ENCODE data around the gene ZBTB46.
"Not testable (repeated sequence)": the region's sequence is repeated elsewhere in the genome, so short reads cannot be mapped to it uniquely, and the experiment has no call there.

The ZBTB46 gene

DNA sequence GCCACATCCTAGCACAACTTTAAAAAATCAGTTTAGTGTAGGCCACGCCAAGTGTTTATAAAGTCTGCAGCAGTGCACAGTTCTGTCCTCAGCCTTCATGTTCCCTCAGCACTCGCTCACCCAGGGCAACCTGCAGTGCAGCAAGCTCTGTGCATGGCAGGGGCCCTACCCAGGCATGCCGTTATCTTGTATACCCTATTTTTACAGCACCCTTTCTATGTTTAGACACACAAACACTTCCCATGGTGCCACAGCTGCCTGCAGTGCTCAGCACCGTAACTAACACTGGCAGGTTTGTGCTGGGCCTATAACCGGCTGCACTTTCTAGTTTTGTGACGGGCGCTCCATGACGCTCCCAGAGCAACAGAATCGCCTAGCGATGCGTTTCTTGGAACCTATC is 43.8 kb downstream of the ZBTB46 start:
- DNase-seq (ENCODE audit: low read depth): no peak

DNA sequence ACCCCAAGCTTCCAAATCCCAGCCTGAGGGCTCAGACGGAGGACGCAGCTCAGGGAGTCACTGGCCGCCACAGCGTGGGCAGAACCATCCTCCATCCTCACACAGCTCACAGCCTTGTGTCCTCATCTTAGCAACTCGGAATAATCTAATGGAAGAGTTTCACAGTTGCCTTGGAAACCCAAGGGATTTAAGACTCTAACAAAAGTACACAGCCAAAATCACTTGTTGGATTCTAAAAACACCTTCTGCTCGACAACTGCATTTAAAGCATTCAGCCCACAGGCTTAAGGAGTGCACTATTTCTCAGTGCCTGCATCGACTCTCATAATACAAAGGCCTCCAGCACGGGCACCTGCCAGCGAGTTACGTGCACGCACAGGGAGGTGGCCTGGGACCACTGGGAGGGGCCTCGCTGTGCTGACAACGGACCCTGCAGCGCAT is 45.4 kb downstream of the ZBTB46 start:
- no peak for DNase-seq (ENCODE audit: low read depth)

DNA sequence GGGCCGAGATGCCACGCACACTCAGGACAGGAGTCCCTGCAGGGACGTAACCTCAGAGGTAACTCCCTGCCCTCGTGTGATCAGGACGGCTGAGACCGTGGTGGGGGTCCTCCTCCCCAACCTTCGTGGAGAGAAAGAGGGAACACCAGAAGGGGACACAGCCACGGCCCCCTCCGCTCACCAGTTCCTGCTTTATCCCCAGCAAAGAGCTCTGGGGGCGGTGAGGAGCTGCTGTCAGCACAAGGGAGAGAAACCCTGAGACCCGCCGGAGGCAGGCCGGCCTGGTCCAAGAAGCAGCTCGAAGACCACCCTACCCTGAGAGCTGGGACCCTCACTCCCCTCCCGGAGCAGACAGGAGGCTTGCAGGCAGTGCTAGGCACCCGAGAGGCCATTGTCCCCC is 47.1 kb downstream of the ZBTB46 start:
- DNase-seq (ENCODE audit: low read depth): no peak

DNA sequence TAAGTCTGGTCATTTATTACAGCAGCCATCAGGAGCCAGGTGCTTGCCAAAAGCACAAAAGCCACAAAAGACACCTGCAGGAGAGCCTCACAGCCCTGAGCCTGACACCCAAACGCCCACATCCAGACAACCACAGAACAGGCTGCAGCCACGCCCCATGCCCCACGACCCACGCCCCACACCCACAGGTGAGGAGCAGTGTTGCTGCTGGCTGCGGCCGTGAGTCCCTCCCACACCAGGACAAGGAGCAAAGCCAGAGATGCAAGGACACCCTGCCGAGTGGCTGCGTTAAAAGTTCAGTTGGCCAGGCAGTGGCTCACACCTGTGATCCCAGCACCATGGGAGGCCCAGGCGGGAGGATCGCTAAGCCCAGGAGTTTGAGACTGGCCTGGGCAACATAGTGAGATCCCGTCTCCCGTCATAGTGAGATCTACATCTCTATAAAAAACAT is 48.5 kb downstream of the ZBTB46 start:
- DNase-seq (ENCODE audit: low read depth): no peak

- no peak for DNase-seq (ENCODE audit: low read depth)
Observed at GRCh38 chr20:63782051-63782471, 49.0 kb downstream of the ZBTB46 start.

GRCh38 chr20:63781181-63781580 is 49.9 kb downstream of the ZBTB46 start:
- DNase-seq (ENCODE audit: low read depth): no peak

DNA sequence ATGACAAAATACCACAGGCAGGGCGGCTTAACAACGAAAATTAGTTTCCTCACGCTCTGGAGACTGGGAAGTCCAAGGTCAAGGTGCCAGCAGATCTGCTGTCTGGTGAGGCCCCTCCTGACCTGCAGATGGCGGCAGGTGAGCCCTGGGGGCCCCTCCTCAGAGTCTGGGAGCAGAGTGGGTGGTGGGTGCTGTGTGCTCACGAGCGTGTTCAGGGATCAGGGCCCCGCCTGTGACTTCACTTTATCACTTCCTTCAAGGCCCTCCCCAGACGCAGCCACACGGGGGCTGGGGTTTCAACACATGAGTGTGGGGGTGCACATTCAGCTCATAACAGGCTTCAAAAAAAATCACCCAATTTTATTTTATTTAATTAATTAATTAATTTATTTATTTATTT is 52.2 kb downstream of the ZBTB46 start:
- DNase-seq (ENCODE audit: low read depth): no peak

GRCh38 chr20:63778034-63778752 is 52.9 kb downstream of the ZBTB46 start:
- no peak for DNase-seq (ENCODE audit: low read depth)

- DNase-seq (ENCODE audit: low read depth): no peak
Observed at GRCh38 chr20:63777614-63778013, 53.5 kb downstream of the ZBTB46 start.

GRCh38 chr20:63776875-63777274 is 54.2 kb downstream of the ZBTB46 start:
- not testable (repeated sequence) for DNase-seq (ENCODE audit: low read depth)

DNA sequence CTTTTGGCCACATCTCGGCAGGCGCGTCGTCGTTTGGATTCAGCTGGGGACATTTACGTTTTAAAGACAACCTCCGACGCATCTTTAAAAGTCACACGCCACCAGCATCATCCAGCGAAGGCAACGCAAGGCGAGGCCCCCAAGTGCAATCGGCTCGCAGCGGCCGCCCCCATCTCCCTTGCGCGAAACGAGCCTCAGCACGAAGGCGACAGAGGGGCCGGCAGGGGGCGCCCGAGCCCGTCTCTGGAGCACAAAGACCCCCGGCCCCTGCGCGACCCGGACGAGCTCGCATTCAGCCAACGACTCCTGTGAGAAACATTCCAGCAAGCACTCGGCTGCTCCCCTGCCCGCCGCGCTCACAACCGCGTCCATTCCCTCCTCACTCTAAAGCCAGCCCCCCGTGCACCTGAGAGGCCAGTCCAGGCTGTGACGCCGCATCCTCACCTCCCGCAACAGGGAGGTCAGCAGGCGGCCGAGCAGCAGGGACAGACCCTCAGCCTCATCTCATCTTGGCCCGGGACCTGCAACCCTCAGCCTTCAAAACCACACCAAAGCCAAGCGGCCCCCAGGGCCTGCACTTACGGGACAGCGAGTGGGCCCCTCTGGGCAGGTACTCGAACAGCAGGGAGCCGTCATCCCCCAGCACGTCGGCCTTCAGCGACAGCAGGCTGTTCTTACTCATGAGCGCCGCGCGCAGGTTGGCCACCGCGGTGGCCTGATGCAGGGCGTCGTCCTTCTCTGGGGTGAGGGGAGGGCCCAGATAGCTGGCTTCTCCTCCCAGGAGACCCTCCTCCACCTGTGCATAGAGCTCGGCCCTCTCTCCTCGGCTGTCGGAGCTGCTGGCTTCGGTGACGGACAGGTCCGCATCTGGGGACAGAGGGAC is 55.7 kb downstream of the ZBTB46 start:
- DNase-seq (ENCODE audit: low read depth): no peak

- DNase-seq (ENCODE audit: low read depth): no peak
Observed at GRCh38 chr20:63774306-63774705, 56.8 kb downstream of the ZBTB46 start.

- DNase-seq (ENCODE audit: low read depth): no peak
Observed at GRCh38 chr20:63773571-63774241, 57.4 kb downstream of the ZBTB46 start.

DNA sequence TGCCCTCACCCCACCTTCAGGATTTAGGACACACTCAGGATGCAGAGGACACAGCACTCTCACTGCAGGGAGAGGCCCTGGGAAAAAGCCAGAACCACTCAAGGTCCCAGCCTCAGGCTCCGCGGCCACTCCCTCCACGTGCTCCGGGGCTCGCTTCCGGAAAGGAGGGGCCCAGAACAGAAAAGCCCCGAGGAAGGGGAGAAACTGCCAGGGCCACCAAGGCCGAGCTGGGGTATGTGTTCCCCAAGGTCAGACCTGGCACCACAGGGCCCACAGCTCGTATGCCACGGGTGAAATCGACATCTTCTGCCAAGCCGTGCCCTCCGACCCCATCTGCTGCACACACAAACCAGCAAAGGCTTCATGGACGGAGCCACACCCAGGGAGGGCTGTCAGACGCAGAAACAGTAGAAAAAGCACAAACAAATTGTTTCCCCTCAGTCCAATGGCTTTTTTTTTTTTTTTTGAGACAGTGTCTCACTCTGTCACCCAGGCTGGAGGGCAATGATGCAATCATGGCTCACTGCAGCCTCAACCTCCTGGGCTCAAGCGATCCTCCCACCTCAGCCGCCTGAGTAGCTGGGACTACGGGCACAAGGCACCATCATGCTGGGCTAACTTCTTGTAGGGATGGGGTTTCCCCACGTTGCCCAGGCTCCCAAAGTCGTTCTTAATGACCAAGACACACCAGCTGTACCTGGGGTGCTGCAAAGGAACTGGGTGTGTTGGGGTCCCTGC is 58.1 kb downstream of the ZBTB46 start:
- DNase-seq (ENCODE audit: low read depth): no peak

- DNase-seq (ENCODE audit: low read depth): no peak
Observed at GRCh38 chr20:63771046-63771707, 59.9 kb downstream of the ZBTB46 start.

GRCh38 chr20:63769891-63770474 is 61.1 kb downstream of the ZBTB46 start:
- DNase-seq (ENCODE audit: low read depth): no peak

GRCh38 chr20:63768591-63769515 is 62.2 kb downstream of the ZBTB46 start:
- DNase-seq (ENCODE audit: low read depth): no peak

DNA sequence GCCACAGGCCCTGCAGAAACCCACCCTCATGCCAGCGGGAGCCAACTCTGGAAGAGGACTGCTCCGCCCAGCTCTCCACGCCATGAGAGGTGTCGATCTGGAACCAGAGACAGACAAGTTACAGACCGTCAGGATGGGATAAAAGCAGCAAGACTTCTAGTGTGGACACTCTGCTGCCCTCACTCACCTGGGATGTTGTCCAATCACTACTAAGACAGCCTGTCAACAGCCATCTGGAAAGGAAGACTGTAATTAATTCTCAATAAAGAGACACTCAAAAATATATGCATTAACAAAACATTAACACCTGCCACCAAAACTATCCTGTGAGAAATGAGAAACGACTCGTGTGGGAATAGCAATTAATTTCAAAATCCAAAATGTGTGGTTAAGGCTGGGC is 63.2 kb downstream of the ZBTB46 start:
- DNase-seq (ENCODE audit: low read depth): no peak

DNA sequence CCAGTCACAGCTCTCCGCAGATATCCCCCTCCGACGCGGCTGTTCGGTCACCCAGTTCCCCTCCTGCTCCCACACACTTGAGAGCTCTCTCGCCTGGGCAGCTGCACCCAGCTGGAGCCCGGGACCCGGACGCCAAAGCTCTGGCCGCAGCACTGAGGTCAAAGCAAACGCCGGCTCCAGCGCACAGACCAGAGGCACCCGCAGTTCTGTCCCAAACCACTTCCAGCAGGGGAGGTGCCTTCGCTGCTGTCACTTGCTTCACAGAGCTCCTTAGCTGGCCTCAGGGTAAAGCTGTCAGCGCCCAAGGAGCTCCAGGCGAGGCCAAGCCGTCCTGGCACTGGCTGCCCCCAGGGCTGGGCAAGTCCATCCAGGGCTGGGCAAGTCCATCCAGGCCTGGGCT is 63.6 kb downstream of the ZBTB46 start:
- no peak for DNase-seq (ENCODE audit: low read depth)
